Ishikawa (cell line): ENCODE measurements around the gene ZBTB20.

Experiments
- CEBPB ChIP-seq: IDR thresholded peaks from 2 replicates; pipeline ENCODE4 v1.6.1; 2012
- CREB1 ChIP-seq: IDR thresholded peaks from 2 replicates; pipeline ENCODE4 v1.6.1; 2012; ENCODE audit warnings: low read depth
- EGR1 ChIP-seq: IDR thresholded peaks from 2 replicates; pipeline ENCODE4 v1.6.1; 2012
- EP300 ChIP-seq: IDR thresholded peaks from 2 replicates; pipeline ENCODE4 v1.6.1; 2012; ENCODE audit warnings: borderline replicate concordance
- FOXM1 ChIP-seq: IDR thresholded peaks from 2 replicates; pipeline ENCODE4 v1.6.1; 2012; ENCODE audit warnings: low read depth, borderline replicate concordance
- NFIC ChIP-seq: IDR thresholded peaks from 2 replicates; pipeline ENCODE4 v1.6.1; 2012
- RAD21 ChIP-seq: IDR thresholded peaks from 2 replicates; pipeline ENCODE4 v1.6.1; 2012; ENCODE audit warnings: low read depth
- TAF1 ChIP-seq: IDR thresholded peaks from 2 replicates; pipeline ENCODE4 v1.6.1; 2012; ENCODE audit warnings: low read depth, mild to moderate bottlenecking
- TCF12 ChIP-seq: IDR thresholded peaks from 2 replicates; pipeline ENCODE4 v1.6.1; 2012; ENCODE audit warnings: low read depth
- TEAD4 ChIP-seq: IDR thresholded peaks from 2 replicates; pipeline ENCODE4 v1.6.1; 2012
- YY1 ChIP-seq: IDR thresholded peaks from 2 replicates; pipeline ENCODE4 v1.6.1; 2012; ENCODE audit warnings: low read depth
- ZBTB7A ChIP-seq: IDR thresholded peaks from 2 replicates; pipeline ENCODE4 v1.6.1; 2012; ENCODE audit warnings: low read depth
- TF ChIP-seq, protein P1 (sequence below): IDR thresholded peaks from 2 replicates; pipeline ENCODE4 v1.6.1; 2012; ENCODE audit warnings: low read depth, mild to moderate bottlenecking
- TF ChIP-seq, protein P2 (sequence below): IDR thresholded peaks from 2 replicates; pipeline ENCODE4 v1.6.1; 2012
- TF ChIP-seq, protein P3 (sequence below): IDR thresholded peaks from 2 replicates; pipeline ENCODE4 v1.6.1; 2012

Gene ZBTB20

DNA sequence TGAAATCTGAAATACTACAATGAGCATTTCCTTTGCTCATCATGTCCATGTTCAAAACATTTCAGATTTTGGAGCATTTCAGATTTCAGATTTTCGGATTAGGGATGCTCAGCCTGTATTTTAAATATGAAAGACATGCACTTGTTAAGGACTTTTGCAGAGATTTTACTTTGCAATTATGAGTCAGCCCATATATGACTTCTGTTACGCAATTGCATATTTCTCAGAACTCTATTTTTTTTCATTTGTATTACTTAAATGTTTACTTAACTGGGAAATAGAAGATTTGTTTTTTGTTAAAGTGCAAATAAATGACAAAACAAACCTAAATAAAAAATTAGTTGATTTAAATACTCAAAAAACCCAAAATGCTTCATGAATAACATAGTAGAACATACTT lies 376.2 kb downstream of the ZBTB20 start:
- TF ChIP-seq ZBTB7A, result no peak
- TF ChIP-seq YY1, result no peak
- no peak for TF ChIP-seq TEAD4
- TF ChIP-seq NFIC, result no peak

DNA sequence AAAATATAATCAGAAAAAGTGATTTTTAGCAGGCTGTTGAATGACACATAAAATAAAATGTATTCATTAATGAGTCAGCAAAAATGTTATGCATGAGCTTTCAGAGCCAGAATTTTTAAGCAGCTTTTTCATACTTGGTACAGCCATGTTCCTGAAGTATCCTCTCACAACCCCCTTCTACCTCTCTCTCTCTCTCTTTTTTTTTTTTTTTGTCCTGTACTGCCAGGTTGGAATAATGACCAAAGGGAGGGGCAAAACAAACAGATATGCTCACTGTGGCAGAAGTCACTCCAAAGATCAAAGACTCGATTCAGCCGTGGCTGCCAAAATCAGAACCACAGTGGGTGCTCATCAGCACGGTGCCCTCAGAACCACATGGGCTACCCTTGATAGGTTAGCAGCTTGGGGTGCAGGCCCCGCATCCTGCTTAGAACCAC lies 383.0 kb downstream of the ZBTB20 start:
- TF ChIP-seq FOXM1 (no peak), CREB1 (no peak), RAD21 (no peak), TCF12 (no peak), NFIC (no peak), YY1 (no peak), TAF1 (no peak), EP300 (no peak), EGR1 (no peak), TEAD4 (no peak)
- TF ChIP-seq, protein P1, sequence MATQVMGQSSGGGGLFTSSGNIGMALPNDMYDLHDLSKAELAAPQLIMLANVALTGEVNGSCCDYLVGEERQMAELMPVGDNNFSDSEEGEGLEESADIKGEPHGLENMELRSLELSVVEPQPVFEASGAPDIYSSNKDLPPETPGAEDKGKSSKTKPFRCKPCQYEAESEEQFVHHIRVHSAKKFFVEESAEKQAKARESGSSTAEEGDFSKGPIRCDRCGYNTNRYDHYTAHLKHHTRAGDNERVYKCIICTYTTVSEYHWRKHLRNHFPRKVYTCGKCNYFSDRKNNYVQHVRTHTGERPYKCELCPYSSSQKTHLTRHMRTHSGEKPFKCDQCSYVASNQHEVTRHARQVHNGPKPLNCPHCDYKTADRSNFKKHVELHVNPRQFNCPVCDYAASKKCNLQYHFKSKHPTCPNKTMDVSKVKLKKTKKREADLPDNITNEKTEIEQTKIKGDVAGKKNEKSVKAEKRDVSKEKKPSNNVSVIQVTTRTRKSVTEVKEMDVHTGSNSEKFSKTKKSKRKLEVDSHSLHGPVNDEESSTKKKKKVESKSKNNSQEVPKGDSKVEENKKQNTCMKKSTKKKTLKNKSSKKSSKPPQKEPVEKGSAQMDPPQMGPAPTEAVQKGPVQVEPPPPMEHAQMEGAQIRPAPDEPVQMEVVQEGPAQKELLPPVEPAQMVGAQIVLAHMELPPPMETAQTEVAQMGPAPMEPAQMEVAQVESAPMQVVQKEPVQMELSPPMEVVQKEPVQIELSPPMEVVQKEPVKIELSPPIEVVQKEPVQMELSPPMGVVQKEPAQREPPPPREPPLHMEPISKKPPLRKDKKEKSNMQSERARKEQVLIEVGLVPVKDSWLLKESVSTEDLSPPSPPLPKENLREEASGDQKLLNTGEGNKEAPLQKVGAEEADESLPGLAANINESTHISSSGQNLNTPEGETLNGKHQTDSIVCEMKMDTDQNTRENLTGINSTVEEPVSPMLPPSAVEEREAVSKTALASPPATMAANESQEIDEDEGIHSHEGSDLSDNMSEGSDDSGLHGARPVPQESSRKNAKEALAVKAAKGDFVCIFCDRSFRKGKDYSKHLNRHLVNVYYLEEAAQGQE, result no peak
- TF ChIP-seq, protein P2, sequence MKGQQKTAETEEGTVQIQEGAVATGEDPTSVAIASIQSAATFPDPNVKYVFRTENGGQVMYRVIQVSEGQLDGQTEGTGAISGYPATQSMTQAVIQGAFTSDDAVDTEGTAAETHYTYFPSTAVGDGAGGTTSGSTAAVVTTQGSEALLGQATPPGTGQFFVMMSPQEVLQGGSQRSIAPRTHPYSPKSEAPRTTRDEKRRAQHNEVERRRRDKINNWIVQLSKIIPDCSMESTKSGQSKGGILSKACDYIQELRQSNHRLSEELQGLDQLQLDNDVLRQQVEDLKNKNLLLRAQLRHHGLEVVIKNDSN, result no peak
- TF ChIP-seq, protein P3, sequence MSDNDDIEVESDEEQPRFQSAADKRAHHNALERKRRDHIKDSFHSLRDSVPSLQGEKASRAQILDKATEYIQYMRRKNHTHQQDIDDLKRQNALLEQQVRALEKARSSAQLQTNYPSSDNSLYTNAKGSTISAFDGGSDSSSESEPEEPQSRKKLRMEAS, result no peak

DNA sequence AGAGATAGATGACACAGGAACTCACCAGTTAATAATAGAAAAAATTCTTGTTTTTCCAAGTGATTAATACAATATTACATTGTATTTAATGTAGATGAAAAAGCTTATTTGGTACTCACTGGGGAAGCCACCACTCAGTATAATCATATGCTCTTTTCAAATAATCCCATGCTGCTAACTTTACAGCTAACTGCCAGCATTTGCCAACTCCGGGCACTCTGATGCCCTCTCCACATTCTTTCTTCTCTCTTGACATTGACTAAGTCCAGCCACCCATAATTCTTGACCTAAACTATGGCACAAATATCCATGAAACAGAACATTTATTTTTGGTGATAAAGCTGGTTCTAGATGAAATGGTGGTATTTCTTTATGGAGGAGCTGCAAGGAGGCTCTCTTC lies 384.9 kb downstream of the ZBTB20 start:
- TF ChIP-seq, protein P1, result no peak
- no peak for TF ChIP-seq CREB1
- TF ChIP-seq TAF1, result no peak
- no peak for TF ChIP-seq NFIC
- TF ChIP-seq ZBTB7A, result no peak
- no peak for TF ChIP-seq EP300

DNA sequence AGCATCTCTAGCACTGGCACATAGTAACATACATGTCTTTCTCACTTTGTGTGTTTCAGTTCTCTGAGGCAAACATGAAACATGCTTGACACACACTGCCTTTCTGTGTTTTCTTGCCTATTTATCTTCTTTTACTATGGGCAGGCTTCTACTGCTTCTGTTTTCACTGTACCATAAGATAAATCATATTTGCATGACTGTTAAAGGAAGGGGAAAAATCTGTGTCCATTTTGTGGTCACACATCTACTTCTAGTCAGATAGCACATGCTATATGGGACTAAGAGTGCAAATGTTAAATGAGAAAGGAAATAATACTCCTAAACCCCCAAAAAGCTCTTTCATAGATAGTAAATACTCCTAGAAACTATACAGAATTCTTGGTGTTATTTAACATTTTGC lies 386.4 kb downstream of the ZBTB20 start:
- TF ChIP-seq YY1 (no peak), EGR1 (no peak), CREB1 (no peak), EP300 (no peak)
- TF ChIP-seq, protein P2, result no peak

DNA sequence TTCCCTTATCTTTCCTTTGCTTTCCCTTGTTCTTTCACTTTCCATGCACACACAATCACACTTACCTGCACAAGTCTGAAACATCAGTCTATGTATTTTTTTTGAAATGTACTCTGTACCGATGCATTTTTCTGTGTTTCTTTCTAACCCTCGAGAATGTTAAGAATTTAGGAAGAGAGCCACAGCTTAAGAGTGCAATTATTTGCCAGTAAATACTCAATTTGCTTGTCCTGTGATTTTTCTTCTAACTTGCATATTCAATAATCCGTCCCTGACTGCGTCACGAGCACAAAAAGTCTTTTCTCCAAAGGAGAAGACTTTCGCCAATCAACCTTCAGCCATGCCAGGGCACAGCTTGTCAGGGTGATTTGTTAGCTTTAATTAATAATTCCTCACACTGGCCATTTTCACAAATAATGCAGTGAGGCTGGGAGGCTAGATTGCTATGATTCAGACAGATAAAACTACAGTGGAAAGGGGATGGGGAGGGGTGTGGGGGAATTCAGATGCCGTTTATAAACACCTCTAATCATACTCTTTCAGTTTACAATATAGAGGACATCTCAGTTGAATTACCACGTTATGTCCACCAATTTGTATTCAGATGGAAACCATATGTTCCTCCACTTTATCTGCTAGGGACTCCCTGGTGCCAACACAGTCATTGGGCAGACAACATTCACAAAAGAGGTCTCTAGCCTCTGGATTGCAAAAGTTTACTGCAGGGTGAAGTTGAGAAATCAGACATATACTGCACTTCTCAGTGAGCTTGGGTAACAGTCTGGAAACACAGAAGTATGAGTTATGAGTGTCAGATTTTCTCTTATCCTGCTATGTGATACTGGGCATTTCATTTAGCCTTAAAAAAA lies 388.0 kb downstream of the ZBTB20 start:
- no peak for TF ChIP-seq TCF12
- no peak for TF ChIP-seq TAF1
- no peak for TF ChIP-seq EGR1
- TF ChIP-seq, protein P1, result no peak
- no peak for TF ChIP-seq RAD21
- TF ChIP-seq, protein P2, result no peak
- TF ChIP-seq, protein P3, result no peak
- TF ChIP-seq NFIC, result no peak
- TF ChIP-seq TEAD4, result no peak
- no peak for TF ChIP-seq CEBPB
- TF ChIP-seq FOXM1, result no peak
